GM12878 (cell line): Measurements from ENCODE around the gene TCF7. TPM values are rescaled to one million over a fixed set of nuclear protein-coding genes. Genes with fewer than 3 reads are reported as not detected.

Source experiments
- ATAC-seq: fragments of 200-7000 bp; cut with Tn5 transposase; 3 replicates; pipeline ENCODE4 v1.9.1; 2020; ENCODE audit warnings: mild to moderate bottlenecking, moderate library complexity
- BruUV-seq: library from RNA; stranded (reverse); fragments of 400-500 nt; replicated peaks from 2 replicates; lab custom pipeline; 2021; lab: Mats Ljungman, UMichigan
- CTCF ChIA-PET: fragments of 300-600 bp; sonication (Branson Sonifier 250); formaldehyde crosslinking; extraction: SDS; loops from one replicate; lab custom pipeline; 2021; ENCODE audit warnings: inconsistent platforms; lab: Yijun Ruan, JAX
- POLR2A ChIA-PET: fragments of 350-600 bp; formaldehyde crosslinking; extraction: SDS; loops from one replicate; lab custom pipeline; 2021; ENCODE audit warnings: inconsistent platforms; lab: Charles Lee
- RAD21 ChIA-PET: fragments of 300-600 bp; sonication (Branson Sonifier 250); formaldehyde crosslinking; loops from one replicate; lab custom pipeline; 2023; ENCODE audit warnings: antibody characterized with exemption; ENCODE audit not compliant: unreplicated experiment; lab: Charles Lee
- SMC1A ChIA-PET: fragments of 300-600 bp; sonication (Branson Sonifier 250); formaldehyde crosslinking; loops from one replicate; lab custom pipeline; 2023; ENCODE audit not compliant: unreplicated experiment, uncharacterized antibody; lab: Charles Lee
- DNase-seq: peaks from one replicate; pipeline ENCODE4 v3.0.0-alpha.2; 2011; ENCODE audit warnings: low read depth, low spot score
- FAIRE-seq: peaks from 3 replicates; lab custom pipeline; 2011; peaks lifted over from hg19 to GRCh38; lab: Jason Lieb, UNC
- H2AFZ ChIP-seq: 2 replicates; pipeline ENCODE4 v1.6.0; 2011; ENCODE audit warnings: low read depth, low read length, control low read depth; ENCODE audit not compliant: control insufficient read depth
- H3K27ac ChIP-seq: 2 replicates; pipeline ENCODE4 v1.5.1; 2011; ENCODE audit warnings: control low read depth; ENCODE audit not compliant: control insufficient read depth, insufficient read depth
- H3K27me3 ChIP-seq, 2 experiments: replicated peaks in 1 of 2; 2 replicates each; pipeline versions ENCODE4 v1.6.0 to v1.6.1; 2011; ENCODE audit warnings: low read length in 1 of 2; ENCODE audit not compliant: control insufficient read depth in 2 of 2, insufficient read depth in 2 of 2
- H3K36me3 ChIP-seq, 2 experiments: 2 replicates each; pipeline ENCODE4 v1.5.1; 2011; ENCODE audit warnings: low read length in 1 of 2; ENCODE audit not compliant: control insufficient read depth in 2 of 2, insufficient read depth in 2 of 2
- H3K4me1 ChIP-seq: 2 replicates; pipeline ENCODE4 v1.6.1; 2011; ENCODE audit warnings: mild to moderate bottlenecking, low read length, moderate library complexity, mixed read lengths; ENCODE audit not compliant: control insufficient read depth, insufficient read depth
- H3K4me2 ChIP-seq: 2 replicates; pipeline ENCODE4 v1.6.0; 2011; ENCODE audit warnings: control low read depth; ENCODE audit not compliant: control insufficient read depth, insufficient read depth
- H3K4me3 ChIP-seq: fragments of 200-600 bp; sonication (generic); 2 replicates; pipeline ENCODE4 v1.5.1; 2016
- H3K79me2 ChIP-seq: 2 replicates; pipeline ENCODE4 v1.6.0; 2011; ENCODE audit warnings: low read length; ENCODE audit not compliant: control insufficient read depth, insufficient read depth
- H3K9ac ChIP-seq: 2 replicates; pipeline ENCODE4 v1.8.0; 2011; ENCODE audit warnings: low read length, control low read depth, mixed read lengths; ENCODE audit not compliant: control insufficient read depth, insufficient read depth
- H3K9me3 ChIP-seq: replicated peaks from 3 replicates; pipeline ENCODE4 v1.5.1; 2011; ENCODE audit warnings: mild to moderate bottlenecking, low read length; ENCODE audit not compliant: control insufficient read depth, insufficient read depth
- H4K20me1 ChIP-seq: 2 replicates; pipeline ENCODE4 v1.6.0; 2011; ENCODE audit not compliant: control insufficient read depth, insufficient read depth
- FOS ChIP-seq: IDR thresholded peaks from 3 replicates; pipeline ENCODE4 v1.6.1; 2011; ENCODE audit warnings: borderline replicate concordance; ENCODE audit not compliant: insufficient read length; ENCODE audit errors: extremely low read depth
- NFYB ChIP-seq: IDR thresholded peaks from 2 replicates; pipeline ENCODE4 v1.6.1; 2011; ENCODE audit warnings: low read depth, mild to moderate bottlenecking, low read length, improper control_type of control experiment, moderate library complexity; ENCODE audit not compliant: insufficient read depth
- NKRF ChIP-seq: fragments of 450-650 bp; conservative IDR thresholded peaks from 2 replicates; pipeline ENCODE4 v1.6.1; 2017; ENCODE audit warnings: mild to moderate bottlenecking, moderate library complexity
- PAX8 ChIP-seq: fragments of 450-650 bp; IDR thresholded peaks from 2 replicates; pipeline ENCODE4 v1.6.1; 2017; ENCODE audit warnings: mild to moderate bottlenecking, moderate library complexity
- SPI1 ChIP-seq: IDR thresholded peaks from 2 replicates; pipeline ENCODE4 v1.6.1; 2011; ENCODE audit warnings: low read depth, mild to moderate bottlenecking, low read length, moderate library complexity, borderline replicate concordance; ENCODE audit not compliant: insufficient read depth
- ZBED1 ChIP-seq: IDR thresholded peaks from 2 replicates; pipeline ENCODE4 v1.6.1; 2016; ENCODE audit warnings: borderline replicate concordance
- ZNF592 ChIP-seq: fragments of 450-650 bp; IDR thresholded peaks from 2 replicates; pipeline ENCODE4 v1.6.1; 2017; ENCODE audit warnings: mild to moderate bottlenecking, moderate library complexity
- WGBS: methylation state at CpG from one replicate; pipeline ENCODE4 v1.1.6; 2016; ENCODE audit warnings: low lambda C conversion rate; ENCODE audit not compliant: insufficient replicate concordance, insufficient coverage; ENCODE audit errors: missing lambda C conversion rate; 5-methylcytosine and 5-hydroxymethylcytosine counted together
- in situ Hi-C: fragments of 300-500 bp; cut with MboI; formaldehyde crosslinking; loops from 9 replicates; pipeline ENCODE4 v1.14.3; 2018; ENCODE audit warnings: mixed read lengths
- intact Hi-C: fragments of 100-400 bp; cut with micrococcal nuclease; formaldehyde crosslinking; loops from one replicate; pipeline ENCODE4 v1.14.2; 2022; ENCODE audit not compliant: unreplicated experiment
- polyA plus RNA-seq, 11 experiments: library from polyadenylated mRNA; depleted of rRNA in 4 of 11; unstranded in 6 of 11; stranded (reverse) in 5 of 11; fragments of >200 nt; fragmentation: Nextera tagmentation in 4 of 11; fragmentation: Illumina TruSeq in 1 of 11; extraction: Ambion mirVana in 4 of 11; extraction: Trizol in 1 of 11; gene quantifications; 1 replicate in 1 of 11; 2 replicates in 10 of 11; pipeline versions ENCODE4 v1.2.1 to v1.2.3, GENCODE V29; 2011 to 2016; ENCODE audit warnings: inconsistent platforms in 2 of 11, missing spikeins in 2 of 11, low read depth in 1 of 11
- total RNA-seq, 4 experiments: library from RNA; depleted of rRNA in 3 of 4; stranded (reverse); fragments of >200 nt in 3 of 4; fragmentation: Illumina TruSeq in 1 of 4; extraction: Trizol in 1 of 4; gene quantifications; 2 replicates each; pipeline versions ENCODE4 v1.2.1 to v1.2.3, GENCODE V29; 2013 to 2021

Gene TCF7
- total and polyA plus RNA-seq, 10 of the 15 experiments (the other 5 are each of a cell fraction or from before 2014, with no cell fraction given) = 10.0 to 60.2 (median 23.6) TPM

GRCh38 chr5:134088291-134088690, 26.2 kb upstream of the TCF7 start (continued):
- no peak for TF ChIP-seq NKRF
- no peak for TF ChIP-seq FOS
- no peak for TF ChIP-seq NFYB
- TF ChIP-seq ZBED1 = no peak

- CTCF ChIA-PET = interaction anchor here (2.1 to 2.2 kb wide), 2 partner anchors 11 to 14 kb away, joined by 4 to 8 read pairs; no protein-coding TSS in a partner anchor
- intact Hi-C loops = no loop called here
- RAD21 ChIA-PET = interaction anchor here (3.6 kb wide), 1 partner anchor 11 kb away, joined by 20 read pairs; no protein-coding TSS in a partner anchor
- no peaks in the 10 kb centered on the region for H4K20me1 ChIP-seq
- no peak overlapping the region for H2AFZ ChIP-seq
- DNase-seq = no peak
- ATAC-seq = no peak
- TF ChIP-seq ZNF592 (no peak), FOS (no peak), SPI1 (no peak), PAX8 (no peak)
- H3K27me3 ChIP-seq = no peaks in the 10 kb centered on the region
- in situ Hi-C loops = no loop called here
- H3K27ac ChIP-seq = no peak overlapping the region
- H3K36me3 ChIP-seq = no peaks in the 10 kb centered on the region
- BruUV-seq = no TSS peak
- no peak for FAIRE-seq
- SMC1A ChIA-PET = interaction anchor here (0.7 to 1.3 kb wide), 3 partner anchors 16 to 52 kb away, joined by 3 to 4 read pairs (median 3); no protein-coding TSS in a partner anchor
- no peaks in the 10 kb centered on the region for H3K9me3 ChIP-seq
- H3K79me2 ChIP-seq = no peaks in the 10 kb centered on the region
- POLR2A ChIA-PET = interaction anchor here (0.5 to 2.4 kb wide), 5 partner anchors 9 to 199 kb away, joined by 3 to 8 read pairs (median 4); no protein-coding TSS in a partner anchor
- no peak overlapping the region for H3K4me3 ChIP-seq
- H3K9ac ChIP-seq = no peak overlapping the region
- WGBS = 73% methylated on average over 5 of the region's 5 CpGs
- H3K4me2 ChIP-seq = no peak overlapping the region
- peaks cover 13% of the 10 kb centered on the region for H3K4me1 ChIP-seq
These were observed 25.4 kb upstream of the TCF7 start for GRCh38 chr5:134088994-134089560.
